SU-DHL-6 (cell line): ENCODE measurements around the gene TRIM17.

ENCODE experiments used
- H2AFZ ChIP-seq: fragments of 200-600 bp; sonication (generic); 2 replicates; pipeline ENCODE4 v1.6.1; 2014; ENCODE audit warnings: low read depth, mild to moderate bottlenecking, moderate library complexity, mixed read lengths, antibody characterized with exemption, low read length; ENCODE audit not compliant: severe bottlenecking
- H3F3A ChIP-seq: fragments of 200-600 bp; shearing (Covaris generic); 2 replicates; pipeline ENCODE4 v1.6.0; 2016; ENCODE audit warnings: antibody characterized with exemption, mild to moderate bottlenecking; ENCODE audit not compliant: insufficient read depth
- H3K27ac ChIP-seq: fragments of 200-600 bp; sonication (generic); 2 replicates; pipeline ENCODE4 v1.5.1; 2016; ENCODE audit warnings: low read depth, mild to moderate bottlenecking, low read length, moderate library complexity, mixed read lengths
- H3K27me3 ChIP-seq: fragments of 200-600 bp; sonication (generic), shearing (Covaris generic); 2 replicates; pipeline ENCODE4 v1.6.0; 2014; ENCODE audit warnings: mild to moderate bottlenecking, low read length
- H3K36me3 ChIP-seq: fragments of 200-600 bp; sonication (generic); 2 replicates; pipeline ENCODE4 v1.6.1; 2014; ENCODE audit warnings: mild to moderate bottlenecking, low read length, mixed read lengths
- H3K4me2 ChIP-seq: fragments of 300-600, 200-600 bp; shearing (Covaris generic), sonication (generic); 2 replicates; pipeline ENCODE4 v1.6.0; 2014; ENCODE audit warnings: low read length, low read depth, mild to moderate bottlenecking; ENCODE audit not compliant: poor library complexity, severe bottlenecking
- H3K4me3 ChIP-seq: fragments of 200-600 bp; sonication (generic); 2 replicates; pipeline ENCODE4 v1.5.1; 2014; ENCODE audit warnings: antibody characterized with exemption, low read length, mild to moderate bottlenecking, mixed read lengths; ENCODE audit not compliant: insufficient read depth, poor library complexity, severe bottlenecking
- H3K79me2 ChIP-seq: fragments of 200-600 bp; sonication (generic); 2 replicates; pipeline ENCODE4 v1.6.1; 2014; ENCODE audit warnings: mild to moderate bottlenecking, low read length, moderate library complexity; ENCODE audit not compliant: insufficient read depth
- H3K9ac ChIP-seq: fragments of 200-600 bp; sonication (generic); 2 replicates; pipeline ENCODE4 v1.7.0; 2014; ENCODE audit warnings: mild to moderate bottlenecking, low read length
- H3K9me2 ChIP-seq: fragments of 200-600 bp; sonication (generic); replicated peaks from 2 replicates; pipeline ENCODE4 v1.6.1; 2014; ENCODE audit warnings: low read length; ENCODE audit not compliant: insufficient read depth
- H3K9me3 ChIP-seq: fragments of 200-600 bp; sonication (generic); 2 replicates; pipeline ENCODE4 v1.6.1; 2014; ENCODE audit warnings: low read length, mixed read lengths; ENCODE audit not compliant: insufficient read depth
- H4K20me1 ChIP-seq: fragments of 200-600 bp; sonication (generic); 2 replicates; pipeline ENCODE4 v1.6.1; 2014; ENCODE audit warnings: low read depth, mild to moderate bottlenecking, antibody characterized with exemption, low read length, moderate library complexity, mixed read lengths
- CTCF ChIP-seq: fragments of 200-600 bp; sonication (generic); IDR thresholded peaks from one replicate; pipeline ENCODE4 v1.5.1; 2017; ENCODE audit warnings: antibody characterized with exemption, mild to moderate bottlenecking, low read length, moderate library complexity; ENCODE audit not compliant: insufficient read depth, poor library complexity, severe bottlenecking
- EZH2phosphoT487 ChIP-seq: fragments of 200-600 bp; sonication (generic), shearing (Covaris generic); conservative IDR thresholded peaks from 2 replicates; pipeline ENCODE4 v1.6.1; 2018; ENCODE audit warnings: mild to moderate bottlenecking, antibody characterized with exemption, low read length, moderate library complexity, mixed read lengths

Gene TRIM17

GRCh38 chr1:228373004-228373680 lies 43.5 kb downstream of the TRIM17 start:
- Histone ChIP-seq H3K9ac (no peak overlapping the region), H4K20me1 (no peaks in the 10 kb centered on the region), H3K27ac (no peak overlapping the region), H3K9me2 (no peaks in the 10 kb centered on the region), H3K9me3 (no peaks in the 10 kb centered on the region), H3K4me2 (no peak overlapping the region), H3K79me2 (no peaks in the 10 kb centered on the region), H2AFZ (no peak overlapping the region), H3K36me3 (no peaks in the 10 kb centered on the region), H3K4me3 (no peak overlapping the region), H3F3A (no peaks in the 10 kb centered on the region), H3K27me3 (no peaks in the 10 kb centered on the region)
- no peak for TF ChIP-seq EZH2phosphoT487
- TF ChIP-seq CTCF: no peak

GRCh38 chr1:228372183-228373003 lies 44.3 kb downstream of the TRIM17 start:
- Histone ChIP-seq H3K79me2 (no peaks in the 10 kb centered on the region), H2AFZ (no peak overlapping the region), H3K36me3 (no peaks in the 10 kb centered on the region), H3K27me3 (no peaks in the 10 kb centered on the region), H3K4me3 (no peak overlapping the region), H4K20me1 (no peaks in the 10 kb centered on the region), H3K9me3 (no peaks in the 10 kb centered on the region), H3F3A (no peaks in the 10 kb centered on the region), H3K4me2 (no peak overlapping the region), H3K9ac (no peak overlapping the region), H3K27ac (no peak overlapping the region), H3K9me2 (no peaks in the 10 kb centered on the region)
- TF ChIP-seq EZH2phosphoT487: no peak

GRCh38 chr1:228371741-228372182 lies 44.9 kb downstream of the TRIM17 start:
- Histone ChIP-seq H3K9me2 (no peaks in the 10 kb centered on the region), H3K27ac (no peak overlapping the region), H3K79me2 (no peaks in the 10 kb centered on the region), H3K36me3 (no peaks in the 10 kb centered on the region), H3K9me3 (no peaks in the 10 kb centered on the region), H3K4me2 (no peak overlapping the region), H2AFZ (no peak overlapping the region), H3K4me3 (no peak overlapping the region), H3F3A (no peaks in the 10 kb centered on the region), H3K9ac (no peak overlapping the region), H3K27me3 (no peaks in the 10 kb centered on the region), H4K20me1 (no peaks in the 10 kb centered on the region)
- TF ChIP-seq CTCF (no peak), EZH2phosphoT487 (no peak)
